ENCODE results near the gene MOCS1.

MOCS1 gene

DNA sequence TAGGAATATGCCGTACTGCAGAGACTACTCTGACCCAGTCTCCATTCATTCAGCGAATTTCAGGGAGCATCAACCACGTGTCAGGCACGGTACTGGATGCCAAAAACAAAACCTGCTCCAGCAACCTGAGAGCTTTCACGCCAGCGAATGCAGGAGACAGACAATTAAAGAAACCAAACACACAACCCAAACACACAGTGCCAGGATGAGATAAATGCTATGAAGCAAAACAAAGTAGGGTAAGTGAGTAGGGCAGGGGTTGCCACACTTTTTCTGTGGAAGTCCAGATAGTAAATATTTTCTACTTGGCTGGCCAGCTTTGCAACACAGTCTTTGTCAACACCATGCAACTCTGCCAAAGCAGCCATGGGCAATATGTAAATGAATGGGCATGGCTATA is 10.0 kb downstream of the MOCS1 start:
- DNase-seq (ENCODE audit: low spot score), result no peak

GRCh38 chr6:39923861-39924260 is 10.4 kb downstream of the MOCS1 start:
- DNase-seq (ENCODE audit: low spot score), result no peak

DNA sequence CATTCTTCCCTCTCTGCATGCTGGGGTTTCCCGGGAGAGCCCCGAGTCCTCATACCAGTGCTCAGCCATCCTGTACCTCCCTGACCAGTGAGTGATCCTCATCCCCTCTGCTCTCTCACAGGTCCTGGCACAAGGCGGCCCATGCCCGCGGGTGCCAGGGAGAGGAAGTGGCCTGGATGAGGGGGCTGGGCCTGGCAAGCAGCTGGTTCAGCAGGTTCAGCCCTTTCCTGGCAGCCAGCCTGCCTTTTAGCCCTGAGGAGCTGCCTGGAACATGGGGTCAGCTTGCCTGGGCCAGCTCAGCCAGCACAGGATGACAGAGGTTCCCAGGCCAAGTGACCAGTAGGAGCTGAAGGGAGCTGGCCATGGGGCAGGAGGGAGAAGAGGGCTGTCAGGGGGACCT is 10.9 kb downstream of the MOCS1 start:
- no peak for DNase-seq (ENCODE audit: low spot score)

GRCh38 chr6:39922821-39923220 is 11.4 kb downstream of the MOCS1 start:
- DNase-seq (ENCODE audit: low spot score), result no peak

- no peak for DNase-seq (ENCODE audit: low spot score)
These were observed 14.1 kb downstream of the MOCS1 start for GRCh38 chr6:39920157-39920556.

GRCh38 chr6:39918831-39919230 is 15.4 kb downstream of the MOCS1 start:
- no peak for DNase-seq (ENCODE audit: low spot score)

DNA sequence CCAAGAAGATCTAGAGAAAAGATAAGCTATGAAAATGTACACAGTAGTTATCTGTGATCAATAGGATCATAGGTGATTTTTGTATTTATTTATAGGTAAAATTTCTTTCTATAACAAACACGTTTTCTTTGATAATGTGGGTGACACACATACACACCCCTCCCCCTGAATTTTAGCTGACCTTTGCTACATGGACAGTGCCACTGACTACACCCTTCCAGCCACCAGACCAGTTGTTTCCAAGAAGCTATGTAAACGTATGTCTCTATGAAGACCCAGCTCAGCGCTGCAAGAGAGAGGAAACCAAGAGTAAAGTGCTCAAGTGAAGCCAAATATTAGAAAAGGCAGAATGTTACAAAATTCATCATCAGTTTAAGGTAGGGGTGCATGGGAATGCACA is 16.3 kb downstream of the MOCS1 start:
- no peak for DNase-seq (ENCODE audit: low spot score)

GRCh38 chr6:39917329-39917728 is 16.9 kb downstream of the MOCS1 start:
- DNase-seq (ENCODE audit: low spot score), result no peak

GRCh38 chr6:39915866-39916265 is 18.4 kb downstream of the MOCS1 start:
- no peak for DNase-seq (ENCODE audit: low spot score)

DNA sequence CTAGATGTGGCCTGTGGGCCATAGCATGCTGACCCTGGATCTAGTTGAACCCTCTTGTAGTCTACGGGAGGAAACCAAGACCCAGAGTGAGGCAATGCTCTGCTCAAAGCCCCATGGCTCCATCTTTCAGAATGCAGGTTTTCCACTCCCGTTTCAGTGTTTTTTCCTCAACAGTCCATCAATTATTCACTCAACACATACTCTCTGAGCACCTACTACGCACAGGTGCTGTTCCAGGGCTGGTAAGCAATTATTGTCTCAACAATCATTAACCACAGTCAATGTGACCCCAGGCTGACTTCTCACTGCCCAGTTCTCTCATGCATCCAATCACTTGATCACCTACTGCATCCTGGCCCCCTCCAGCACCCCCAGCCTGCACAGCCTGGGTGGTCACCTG is 20.0 kb downstream of the MOCS1 start:
- no peak for DNase-seq (ENCODE audit: low spot score)

DNA sequence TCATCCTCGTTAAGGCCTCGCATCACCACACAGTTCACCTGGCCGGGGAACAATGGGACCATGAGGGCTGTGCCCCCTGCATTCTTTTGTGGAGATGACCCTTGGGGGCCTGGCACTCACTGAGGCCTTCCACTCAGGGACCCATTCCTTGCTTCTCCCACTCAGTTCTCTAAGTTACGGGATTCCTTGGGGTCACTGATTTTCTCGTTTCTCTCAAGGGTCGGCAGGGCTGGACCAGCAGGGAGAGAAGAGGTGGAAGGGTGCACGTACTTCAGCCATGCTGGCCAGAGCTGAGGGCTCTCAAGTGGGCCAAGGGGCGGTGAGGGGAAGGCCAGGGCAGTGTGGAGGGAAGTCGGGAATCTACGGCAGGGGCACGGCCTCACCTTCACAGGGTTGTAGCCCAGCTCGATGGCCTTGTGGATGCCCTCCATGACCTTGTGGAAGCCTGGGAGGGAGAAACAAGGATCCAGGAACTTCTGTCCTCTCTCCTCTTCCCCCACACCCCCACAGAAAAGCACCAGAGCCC is 20.8 kb downstream of the MOCS1 start:
- DNase-seq (ENCODE audit: low spot score), result no peak

- DNase-seq (ENCODE audit: low spot score), result no peak
These were observed 21.8 kb downstream of the MOCS1 start for GRCh38 chr6:39912446-39912845.

DNA sequence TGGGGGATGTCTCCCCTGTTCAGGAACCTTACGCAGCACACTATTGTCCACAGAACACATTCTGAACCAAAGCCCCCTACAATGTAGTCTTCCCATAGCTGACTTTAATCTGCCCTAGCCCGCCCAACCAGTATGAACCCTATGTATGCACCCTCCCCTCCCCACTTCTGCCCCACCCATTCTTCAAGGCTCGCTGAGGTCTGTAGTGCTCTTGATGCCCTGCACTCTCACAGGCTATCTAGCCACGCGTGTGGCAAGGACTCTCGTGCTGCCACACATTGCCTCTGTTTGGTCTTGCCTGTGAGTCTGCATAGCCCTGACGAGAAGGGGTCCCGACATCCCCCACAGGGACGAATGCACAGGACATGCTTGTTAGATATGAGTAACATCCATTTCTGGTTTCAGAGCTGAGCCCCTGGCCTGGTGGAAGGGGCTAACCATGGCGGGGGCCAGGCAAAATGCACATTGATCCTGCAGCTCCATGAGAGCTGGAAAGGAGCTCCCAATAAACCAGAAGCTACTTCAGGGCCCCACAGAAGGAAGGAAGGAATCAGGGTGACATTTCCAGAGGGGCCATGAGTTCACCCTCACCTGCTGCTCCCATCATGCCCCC is 22.6 kb downstream of the MOCS1 start:
- DNase-seq (ENCODE audit: low spot score), result no peak

DNA sequence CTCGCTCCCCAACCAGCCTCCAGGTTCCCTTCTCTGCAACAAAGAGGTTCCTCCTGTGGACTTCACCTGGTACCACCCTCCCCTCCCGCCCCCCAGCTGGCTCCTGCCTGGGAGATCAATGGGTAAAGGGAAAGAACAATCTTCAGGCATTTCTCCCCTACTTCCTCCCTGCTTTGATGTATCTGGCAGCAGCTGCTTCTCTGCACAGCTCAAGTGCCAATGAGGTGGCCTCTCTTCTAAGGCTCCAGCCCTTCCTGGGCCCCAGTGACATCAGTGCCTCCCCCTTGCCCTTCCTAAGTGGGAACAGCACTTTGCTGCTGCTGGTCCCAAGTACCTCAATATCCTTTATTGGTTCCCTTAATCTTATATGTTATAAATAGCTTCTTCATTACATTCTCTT is 23.5 kb downstream of the MOCS1 start:
- DNase-seq (ENCODE audit: low spot score), result no peak

GRCh38 chr6:39910164-39910563 is 24.1 kb downstream of the MOCS1 start:
- no peak for DNase-seq (ENCODE audit: low spot score)

- no peak for DNase-seq (ENCODE audit: low spot score)
These were observed 24.6 kb downstream of the MOCS1 start for GRCh38 chr6:39909701-39910100.

DNA sequence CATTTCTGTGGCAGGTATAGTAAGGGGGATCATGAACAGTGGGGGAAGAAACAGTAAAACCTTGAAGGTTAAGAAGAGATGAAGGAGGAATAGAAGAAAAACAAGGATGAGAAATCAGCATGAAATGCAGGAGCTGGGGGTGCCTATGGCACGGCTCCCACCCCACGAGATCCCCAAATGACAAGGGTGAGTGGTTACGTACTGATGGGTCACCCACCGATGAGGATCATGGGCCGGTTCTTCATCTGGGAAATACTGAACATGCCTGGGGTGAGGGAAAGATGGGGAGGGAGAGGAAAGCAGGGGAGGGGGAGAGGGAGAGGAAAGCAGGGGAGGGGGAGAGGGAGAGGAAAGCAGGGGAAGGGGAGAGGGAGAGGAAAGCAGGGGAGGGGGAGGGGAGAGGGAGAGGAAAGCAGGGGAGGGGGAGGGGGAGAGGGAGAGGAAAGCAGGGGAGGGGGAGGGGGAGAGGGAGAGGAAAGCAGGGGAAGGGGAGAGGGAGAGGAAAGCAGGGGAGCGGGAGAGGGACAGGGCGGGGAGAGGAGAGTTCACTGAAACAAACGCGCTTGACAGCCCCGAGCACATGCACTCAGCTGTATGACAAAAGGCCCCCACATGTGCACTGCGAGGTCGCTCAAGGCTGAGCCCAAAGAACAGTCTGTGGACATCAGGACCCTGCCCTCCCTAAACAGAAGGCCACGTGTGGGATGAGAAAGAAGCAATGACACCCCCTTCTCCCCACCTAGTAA is 25.3 kb downstream of the MOCS1 start:
- DNase-seq (ENCODE audit: low spot score), result no peak

GRCh38 chr6:39907871-39908575 is 26.2 kb downstream of the MOCS1 start:
- no peak for DNase-seq (ENCODE audit: low spot score)

GRCh38 chr6:39906318-39906761 is 27.9 kb downstream of the MOCS1 start:
- DNase-seq (ENCODE audit: low spot score), result no peak

GRCh38 chr6:39905640-39905975 is 28.7 kb downstream of the MOCS1 start:
- DNase-seq (ENCODE audit: low spot score), result no peak

- no peak for DNase-seq (ENCODE audit: low spot score)
These were observed 29.2 kb downstream of the MOCS1 start for GRCh38 chr6:39904946-39905639.

DNA sequence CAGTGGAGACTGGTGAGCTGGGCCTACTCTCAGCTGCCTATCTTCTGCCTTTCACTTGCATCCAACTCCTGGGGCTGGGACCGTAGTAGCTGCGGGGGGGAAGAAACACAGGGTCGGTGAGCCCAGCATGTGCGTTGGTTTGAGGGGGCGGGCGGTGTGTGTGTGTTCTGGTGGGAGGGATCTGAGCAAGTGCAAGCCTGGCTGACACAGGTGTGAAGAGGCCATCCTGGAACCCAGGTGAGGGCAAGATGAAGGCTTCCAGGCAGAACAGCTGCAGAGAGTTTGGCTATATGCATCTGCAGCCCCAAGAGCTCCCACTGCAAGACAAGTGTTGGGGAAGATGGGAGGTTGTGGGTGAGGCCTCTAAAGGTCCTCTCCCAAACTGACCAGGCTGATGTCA is 30.6 kb downstream of the MOCS1 start:
- no peak for DNase-seq (ENCODE audit: low spot score)
